ENCODE measurements around the gene LIMCH1. TPM values are rescaled to one million over a fixed set of nuclear protein-coding genes. Genes with fewer than 3 reads are reported as not detected.
"Not testable (repeated sequence)": the region's sequence is repeated elsewhere in the genome, so short reads cannot be mapped to it uniquely, and the experiment has no call there.

The LIMCH1 gene
- polyA plus RNA-seq, 1 donor (not counting 4 experiments of a cell fraction or from before 2014, with no cell fraction given): 1.1 TPM

GRCh38 chr4:41647383-41647782 is 109.4 kb downstream of the LIMCH1 start:
- Histone ChIP-seq H3K4me2 (ENCODE audit: control insufficient read depth, extremely low read depth, insufficient read depth, low read depth, low read length) (no peak overlapping the region), H3K4me1 (ENCODE audit: control insufficient read depth, extremely low read depth, insufficient read depth, low read length) (no peaks in the 10 kb centered on the region), H4K20me1 (ENCODE audit: control insufficient read depth, extremely low read depth, insufficient read depth, low read length) (no peaks in the 10 kb centered on the region), H3K27me3 (ENCODE audit: control insufficient read depth, extremely low read depth, insufficient read depth, low read length) (peaks cover 13% of the 10 kb centered on the region), H3K9me1 (ENCODE audit: control insufficient read depth, extremely low read depth, insufficient read depth, low read length) (no peaks in the 10 kb centered on the region), H3K27ac (ENCODE audit: control insufficient read depth, insufficient read depth, low read length) (no peak overlapping the region), H3K9me3 (ENCODE audit: control insufficient read depth, low read depth, low read length) (no peaks in the 10 kb centered on the region), H2AFZ (ENCODE audit: control insufficient read depth, low read length) (no peak overlapping the region), H3K79me2 (ENCODE audit: control insufficient read depth, insufficient read depth, low read length) (no peaks in the 10 kb centered on the region), H3K36me3 (ENCODE audit: control insufficient read depth in 2 of 2, extremely low read depth in 1 of 2, insufficient read depth in 2 of 2, low read length in 2 of 2) (no peaks in the 10 kb centered on the region), H3K4me3 (ENCODE audit: control insufficient read depth in 2 of 3, extremely low read depth in 1 of 3, insufficient read depth in 2 of 3, low read depth in 1 of 3, low read length in 3 of 3) (no peak overlapping the region), H3K9ac (ENCODE audit: control insufficient read depth, extremely low read depth, insufficient read depth, low read length) (no peak overlapping the region)
- no peak for TF ChIP-seq EZH2 (IDR thresholded peaks at IDR 0.05; ENCODE audit: low read length)
- TF ChIP-seq, protein P1, sequence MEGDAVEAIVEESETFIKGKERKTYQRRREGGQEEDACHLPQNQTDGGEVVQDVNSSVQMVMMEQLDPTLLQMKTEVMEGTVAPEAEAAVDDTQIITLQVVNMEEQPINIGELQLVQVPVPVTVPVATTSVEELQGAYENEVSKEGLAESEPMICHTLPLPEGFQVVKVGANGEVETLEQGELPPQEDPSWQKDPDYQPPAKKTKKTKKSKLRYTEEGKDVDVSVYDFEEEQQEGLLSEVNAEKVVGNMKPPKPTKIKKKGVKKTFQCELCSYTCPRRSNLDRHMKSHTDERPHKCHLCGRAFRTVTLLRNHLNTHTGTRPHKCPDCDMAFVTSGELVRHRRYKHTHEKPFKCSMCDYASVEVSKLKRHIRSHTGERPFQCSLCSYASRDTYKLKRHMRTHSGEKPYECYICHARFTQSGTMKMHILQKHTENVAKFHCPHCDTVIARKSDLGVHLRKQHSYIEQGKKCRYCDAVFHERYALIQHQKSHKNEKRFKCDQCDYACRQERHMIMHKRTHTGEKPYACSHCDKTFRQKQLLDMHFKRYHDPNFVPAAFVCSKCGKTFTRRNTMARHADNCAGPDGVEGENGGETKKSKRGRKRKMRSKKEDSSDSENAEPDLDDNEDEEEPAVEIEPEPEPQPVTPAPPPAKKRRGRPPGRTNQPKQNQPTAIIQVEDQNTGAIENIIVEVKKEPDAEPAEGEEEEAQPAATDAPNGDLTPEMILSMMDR (optimal IDR thresholded peaks at IDR 0.05 in 1 of 3, IDR thresholded peaks at IDR 0.05 in 1 of 3, conservative IDR thresholded peaks at IDR 0.05 in 1 of 3; ENCODE audit: extremely low read depth in 1 of 3, insufficient read depth in 2 of 3, low read length in 3 of 3): no peak
- dilution Hi-C loops (cut with MboI; ENCODE audit: extremely low pct_ligation_motif_present, low sequenced_read_pairs): no loop called here
- no peak for FAIRE-seq
- DNase-seq (ENCODE audit: low read depth, low spot score): no peak

GRCh38 chr4:41651150-41651549 is 113.2 kb downstream of the LIMCH1 start:
- H3K79me2 ChIP-seq (ENCODE audit: control insufficient read depth, insufficient read depth, low read length); dilution Hi-C loops (cut with MboI; ENCODE audit: extremely low pct_ligation_motif_present, low sequenced_read_pairs); H3K27me3 ChIP-seq (ENCODE audit: control insufficient read depth, extremely low read depth, insufficient read depth, low read length); H2AFZ ChIP-seq (ENCODE audit: control insufficient read depth, low read length); H3K9ac ChIP-seq (ENCODE audit: control insufficient read depth, extremely low read depth, insufficient read depth, low read length); H3K9me3 ChIP-seq (ENCODE audit: control insufficient read depth, low read depth, low read length); H4K20me1 ChIP-seq (ENCODE audit: control insufficient read depth, extremely low read depth, insufficient read depth, low read length); H3K4me3 ChIP-seq (ENCODE audit: control insufficient read depth in 2 of 3, extremely low read depth in 1 of 3, insufficient read depth in 2 of 3, low read depth in 1 of 3, low read length in 3 of 3); H3K9me1 ChIP-seq (ENCODE audit: control insufficient read depth, extremely low read depth, insufficient read depth, low read length); DNase-seq (ENCODE audit: low read depth, low spot score); H3K4me2 ChIP-seq (ENCODE audit: control insufficient read depth, extremely low read depth, insufficient read depth, low read depth, low read length); FAIRE-seq; H3K4me1 ChIP-seq (ENCODE audit: control insufficient read depth, extremely low read depth, insufficient read depth, low read length); H3K27ac ChIP-seq (ENCODE audit: control insufficient read depth, insufficient read depth, low read length); H3K36me3 ChIP-seq (ENCODE audit: control insufficient read depth in 2 of 2, extremely low read depth in 1 of 2, insufficient read depth in 2 of 2, low read length in 2 of 2): not testable (repeated sequence)

- dilution Hi-C loops (cut with MboI; ENCODE audit: extremely low pct_ligation_motif_present, low sequenced_read_pairs): no loop called here
- no peak for FAIRE-seq
Observed at GRCh38 chr4:41652971-41653370, 115.0 kb downstream of the LIMCH1 start.

More at GRCh38 chr4:41652971-41653370, 115.0 kb downstream of the LIMCH1 start:
- H3K79me2 ChIP-seq (ENCODE audit: control insufficient read depth, insufficient read depth, low read length): no peaks in the 10 kb centered on the region
- DNase-seq (ENCODE audit: low read depth, low spot score): no peak
- H3K4me2 ChIP-seq (ENCODE audit: control insufficient read depth, extremely low read depth, insufficient read depth, low read depth, low read length): no peak overlapping the region
- H3K4me3 ChIP-seq (ENCODE audit: control insufficient read depth in 2 of 3, extremely low read depth in 1 of 3, insufficient read depth in 2 of 3, low read depth in 1 of 3, low read length in 3 of 3): no peak overlapping the region
- no peak overlapping the region for H3K27ac ChIP-seq (ENCODE audit: control insufficient read depth, insufficient read depth, low read length)
- no peak overlapping the region for H2AFZ ChIP-seq (ENCODE audit: control insufficient read depth, low read length)
- no peaks in the 10 kb centered on the region for H3K4me1 ChIP-seq (ENCODE audit: control insufficient read depth, extremely low read depth, insufficient read depth, low read length)
- no peaks in the 10 kb centered on the region for H3K9me3 ChIP-seq (ENCODE audit: control insufficient read depth, low read depth, low read length)
- H3K9me1 ChIP-seq (ENCODE audit: control insufficient read depth, extremely low read depth, insufficient read depth, low read length): no peaks in the 10 kb centered on the region
- TF ChIP-seq, protein P1 (optimal IDR thresholded peaks at IDR 0.05 in 1 of 3, IDR thresholded peaks at IDR 0.05 in 1 of 3, conservative IDR thresholded peaks at IDR 0.05 in 1 of 3; ENCODE audit: extremely low read depth in 1 of 3, insufficient read depth in 2 of 3, low read length in 3 of 3): no peak
- TF ChIP-seq EZH2 (IDR thresholded peaks at IDR 0.05; ENCODE audit: low read length): no peak
- H3K9ac ChIP-seq (ENCODE audit: control insufficient read depth, extremely low read depth, insufficient read depth, low read length): no peak overlapping the region
- H3K36me3 ChIP-seq (ENCODE audit: control insufficient read depth in 2 of 2, extremely low read depth in 1 of 2, insufficient read depth in 2 of 2, low read length in 2 of 2): no peaks in the 10 kb centered on the region
- H3K27me3 ChIP-seq (ENCODE audit: control insufficient read depth, extremely low read depth, insufficient read depth, low read length): peaks cover 11% of the 10 kb centered on the region
- H4K20me1 ChIP-seq (ENCODE audit: control insufficient read depth, extremely low read depth, insufficient read depth, low read length): no peaks in the 10 kb centered on the region

All from keratinocyte (primary cell).